Measurements from ENCODE around the gene SCYL3.
"Not testable (repeated sequence)": the region's sequence is repeated elsewhere in the genome, so short reads cannot be mapped to it uniquely, and the experiment has no call there.

SCYL3 gene

DNA sequence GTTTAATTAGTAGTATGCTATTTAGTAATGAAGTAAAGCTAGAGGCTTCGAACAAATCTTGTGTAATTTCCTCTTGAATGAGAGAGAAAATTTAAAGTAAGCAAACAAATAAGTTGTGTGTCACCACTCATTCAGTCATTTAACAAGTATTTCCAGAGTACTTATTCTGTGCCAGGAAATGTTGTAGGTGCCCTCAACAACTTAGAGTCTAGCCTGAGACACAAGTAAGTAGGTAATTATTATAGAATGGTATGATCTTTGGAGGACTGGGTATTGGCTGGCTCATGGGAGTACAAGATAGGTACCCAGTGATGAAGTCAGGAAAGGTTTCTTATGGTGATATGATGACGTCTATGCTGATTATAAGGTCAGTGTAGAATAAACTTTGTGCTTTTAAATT is 81.6 kb downstream of the SCYL3 start:
- no peak for DNase-seq (ENCODE audit: low spot score)

GRCh38 chr1:169811418-169812035 is 82.2 kb downstream of the SCYL3 start:
- DNase-seq (ENCODE audit: low spot score) = not testable (repeated sequence)

DNA sequence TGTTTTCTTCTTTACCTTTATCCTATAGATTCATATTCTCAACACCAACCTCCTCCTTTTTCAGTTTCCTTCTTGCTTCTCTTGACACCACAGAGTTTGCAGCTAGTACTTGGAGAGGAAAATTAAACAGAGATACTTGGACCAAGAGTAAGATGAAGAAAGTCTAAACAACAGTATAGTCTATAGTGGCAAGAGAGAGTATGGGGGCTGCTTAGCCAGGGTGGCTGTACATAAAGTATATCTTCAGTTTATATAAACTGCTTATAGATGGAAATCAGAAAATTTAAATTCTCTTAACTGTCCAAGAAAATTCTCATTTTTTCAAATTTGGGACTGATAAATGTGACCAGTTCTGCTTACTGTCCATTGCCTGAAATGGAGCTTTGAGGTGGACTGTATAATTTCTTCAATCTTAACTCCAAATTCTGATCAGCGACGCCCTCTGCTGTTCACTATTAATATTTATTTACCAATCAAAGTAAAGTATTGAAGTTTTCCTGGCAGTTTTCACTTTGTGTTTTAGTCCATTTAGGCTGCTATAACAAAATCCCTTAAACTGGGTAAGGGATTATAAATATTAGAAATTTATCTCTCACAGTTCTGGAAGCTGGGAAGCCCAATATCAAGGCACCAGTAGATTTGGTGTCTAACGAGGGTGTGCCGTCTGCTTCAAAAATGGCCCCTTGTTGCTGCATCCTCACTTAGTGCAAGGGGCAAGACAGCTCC is 84.2 kb downstream of the SCYL3 start:
- no peak for DNase-seq (ENCODE audit: low spot score)

DNA sequence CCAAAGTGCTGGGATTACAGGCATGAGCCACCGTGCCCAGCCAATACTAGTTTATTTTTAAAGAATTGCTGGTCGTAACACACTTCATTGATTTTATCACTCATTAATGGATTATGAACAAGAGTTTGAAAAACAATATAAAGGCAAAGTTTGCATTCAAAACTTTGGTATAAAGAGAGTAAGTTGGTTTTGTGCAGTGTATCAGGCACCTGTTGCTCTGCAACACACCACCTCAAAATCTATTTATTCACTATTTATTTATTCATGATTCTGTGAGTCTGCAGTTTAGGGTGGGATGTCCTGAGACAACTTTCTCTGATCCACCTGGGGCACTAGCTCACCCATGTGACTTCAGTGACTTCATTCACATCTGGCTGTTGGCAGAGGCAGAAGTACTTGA is 88.8 kb downstream of the SCYL3 start:
- DNase-seq (ENCODE audit: low spot score) = no peak

DNA sequence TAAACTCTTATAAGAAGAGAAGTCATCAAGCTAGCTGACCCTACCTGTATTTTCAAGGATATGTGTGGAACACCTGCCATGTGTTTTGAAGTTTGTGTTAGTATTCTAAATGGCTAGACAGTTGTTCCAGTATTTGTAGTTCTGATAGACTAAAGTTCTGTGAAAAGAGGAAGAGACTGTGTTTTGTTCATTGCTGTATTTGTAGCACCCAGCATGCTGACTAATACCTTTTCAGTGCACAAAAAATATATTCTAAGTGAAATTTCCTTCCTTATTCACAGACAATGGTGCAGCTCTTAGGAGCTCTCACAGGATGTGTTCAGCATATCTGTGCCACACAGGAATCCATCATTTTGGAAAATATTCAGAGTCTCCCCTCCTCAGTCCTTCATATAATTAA is 90.8 kb downstream of the SCYL3 start:
- no peak for DNase-seq (ENCODE audit: low spot score)

Data from ecto neural progenitor cell (in vitro differentiated cells).